ENCODE data around the gene CSMD2. TPM values are rescaled to one million over a fixed set of nuclear protein-coding genes. Genes with fewer than 3 reads are reported as not detected.

The CSMD2 gene
- total RNA-seq, 1 experiment from 2014 or later: 13.2 TPM

DNA sequence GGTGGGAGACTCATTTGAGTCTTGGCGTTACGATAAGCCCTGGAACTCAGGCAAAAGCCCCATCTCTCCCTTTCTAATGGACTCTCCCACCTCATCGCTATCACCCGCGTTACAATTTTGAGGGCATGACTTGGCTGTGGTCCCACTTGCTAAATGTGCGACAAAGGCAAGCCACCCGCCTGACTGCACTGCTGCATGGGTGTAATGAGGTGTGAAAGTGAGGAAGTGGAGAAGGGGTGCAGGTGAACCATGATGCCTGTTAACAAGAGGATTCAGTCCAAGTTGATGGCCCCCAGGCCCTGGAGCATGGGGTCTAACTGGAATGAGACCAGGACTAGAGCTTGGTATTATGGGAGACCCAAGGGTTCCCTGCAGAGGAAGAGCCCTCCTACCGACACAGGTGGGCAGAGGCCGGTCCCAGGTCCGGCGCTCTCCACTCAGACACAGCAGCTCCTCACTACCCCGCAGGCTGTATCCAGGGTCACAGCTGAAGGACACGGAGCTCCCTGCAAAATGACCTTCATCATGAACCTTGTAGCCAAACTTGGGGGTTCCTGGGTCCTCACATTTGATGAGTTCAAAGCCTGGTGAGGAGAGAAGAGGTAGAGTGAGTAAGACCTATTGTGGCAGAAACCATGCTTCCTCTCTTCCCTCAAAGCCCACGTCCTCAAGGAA is 466.5 kb downstream of the CSMD2 start:
- no peaks in the 10 kb centered on the region for H3K9me3 Mint-ChIP-seq
- no peaks in the 10 kb centered on the region for H3K27me3 Mint-ChIP-seq (ENCODE audit: low read depth)
- no peaks in the 10 kb centered on the region for H3K4me1 Mint-ChIP-seq
- POLR2A ChIA-PET: no interaction called here
- DNase-seq (ENCODE audit: low spot score) (no peak), ATAC-seq (no peak)
- H3K4me3 Mint-ChIP-seq: no peak overlapping the region
- H3K36me3 Mint-ChIP-seq: peaks cover 15% of the 10 kb centered on the region
- CTCF ChIA-PET: no interaction called here
- no peak overlapping the region for H3K27ac Mint-ChIP-seq
- TF ChIP-seq TCF7 (CRISPR knock-in tag; IDR thresholded peaks at IDR 0.05; ENCODE audit: low read depth) (no peak), SMAD4 (CRISPR knock-in tag; IDR thresholded peaks at IDR 0.05) (no peak), TEAD1 (CRISPR knock-in tag; IDR thresholded peaks at IDR 0.05) (no peak), ATF1 (CRISPR knock-in tag; IDR thresholded peaks at IDR 0.05) (no peak), JAZF1 (CRISPR knock-in tag; IDR thresholded peaks at IDR 0.05) (no peak), KAT7 (CRISPR knock-in tag; IDR thresholded peaks at IDR 0.05; ENCODE audit: borderline replicate concordance) (no peak), ZNF416 (CRISPR knock-in tag; IDR thresholded peaks at IDR 0.05) (no peak)
- TF ChIP-seq, protein P1, sequence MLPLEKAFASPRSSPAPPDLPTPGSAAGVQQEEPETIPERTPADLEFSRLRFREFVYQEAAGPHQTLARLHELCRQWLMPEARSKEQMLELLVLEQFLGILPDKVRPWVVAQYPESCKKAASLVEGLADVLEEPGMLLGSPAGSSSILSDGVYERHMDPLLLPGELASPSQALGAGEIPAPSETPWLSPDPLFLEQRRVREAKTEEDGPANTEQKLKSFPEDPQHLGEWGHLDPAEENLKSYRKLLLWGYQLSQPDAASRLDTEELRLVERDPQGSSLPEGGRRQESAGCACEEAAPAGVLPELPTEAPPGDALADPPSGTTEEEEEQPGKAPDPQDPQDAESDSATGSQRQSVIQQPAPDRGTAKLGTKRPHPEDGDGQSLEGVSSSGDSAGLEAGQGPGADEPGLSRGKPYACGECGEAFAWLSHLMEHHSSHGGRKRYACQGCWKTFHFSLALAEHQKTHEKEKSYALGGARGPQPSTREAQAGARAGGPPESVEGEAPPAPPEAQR (CRISPR knock-in tag; IDR thresholded peaks at IDR 0.05): no peak
- TF ChIP-seq, protein P2, sequence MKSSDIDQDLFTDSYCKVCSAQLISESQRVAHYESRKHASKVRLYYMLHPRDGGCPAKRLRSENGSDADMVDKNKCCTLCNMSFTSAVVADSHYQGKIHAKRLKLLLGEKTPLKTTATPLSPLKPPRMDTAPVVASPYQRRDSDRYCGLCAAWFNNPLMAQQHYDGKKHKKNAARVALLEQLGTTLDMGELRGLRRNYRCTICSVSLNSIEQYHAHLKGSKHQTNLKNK (CRISPR knock-in tag; IDR thresholded peaks at IDR 0.05): no peak

DNA sequence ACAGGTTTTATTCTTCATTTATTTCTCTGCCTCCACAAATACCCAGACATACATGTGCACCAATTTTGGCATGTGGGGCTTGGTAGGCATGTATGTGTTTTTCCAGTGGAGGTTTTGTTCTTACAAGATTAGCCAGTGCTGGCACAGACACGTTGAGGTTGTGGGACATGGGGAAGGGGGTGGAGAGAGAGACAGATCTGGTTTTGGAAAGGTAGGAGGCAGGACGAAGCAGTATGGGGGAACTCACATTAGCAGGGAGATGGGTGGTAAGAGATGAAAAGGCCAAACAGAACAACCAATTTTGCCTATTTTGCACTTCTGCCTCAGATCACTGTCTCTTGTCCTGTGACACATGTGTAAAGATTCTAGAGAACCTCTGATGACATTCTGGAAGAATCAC is 467.2 kb downstream of the CSMD2 start:
- ChIA-PET CTCF (no interaction called here), POLR2A (no interaction called here)
- H3K36me3 Mint-ChIP-seq: peaks cover 18% of the 10 kb centered on the region
- no peak overlapping the region for H3K27ac Mint-ChIP-seq
- no peaks in the 10 kb centered on the region for H3K9me3 Mint-ChIP-seq
- no peaks in the 10 kb centered on the region for H3K27me3 Mint-ChIP-seq (ENCODE audit: low read depth)
- DNase-seq (ENCODE audit: low spot score): no peak
- H3K4me1 Mint-ChIP-seq: no peaks in the 10 kb centered on the region
- ATAC-seq: no peak
- no peak overlapping the region for H3K4me3 Mint-ChIP-seq
- TF ChIP-seq TEAD1 (CRISPR knock-in tag; IDR thresholded peaks at IDR 0.05): no peak
- no peak for TF ChIP-seq NR3C1 (CRISPR knock-in tag; conservative IDR thresholded peaks at IDR 0.05; ENCODE audit: low read depth)
- no peak for TF ChIP-seq IRF2 (CRISPR knock-in tag; IDR thresholded peaks at IDR 0.05; ENCODE audit: borderline replicate concordance, low read depth)
- no peak for TF ChIP-seq KAT7 (CRISPR knock-in tag; IDR thresholded peaks at IDR 0.05; ENCODE audit: borderline replicate concordance)
- TF ChIP-seq SP1 (CRISPR knock-in tag; conservative IDR thresholded peaks at IDR 0.05): no peak
- no peak for TF ChIP-seq ZNF121 (CRISPR knock-in tag; IDR thresholded peaks at IDR 0.05)
- TF ChIP-seq, protein P3, sequence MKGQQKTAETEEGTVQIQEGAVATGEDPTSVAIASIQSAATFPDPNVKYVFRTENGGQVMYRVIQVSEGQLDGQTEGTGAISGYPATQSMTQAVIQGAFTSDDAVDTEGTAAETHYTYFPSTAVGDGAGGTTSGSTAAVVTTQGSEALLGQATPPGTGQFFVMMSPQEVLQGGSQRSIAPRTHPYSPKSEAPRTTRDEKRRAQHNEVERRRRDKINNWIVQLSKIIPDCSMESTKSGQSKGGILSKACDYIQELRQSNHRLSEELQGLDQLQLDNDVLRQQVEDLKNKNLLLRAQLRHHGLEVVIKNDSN (CRISPR knock-in tag; IDR thresholded peaks at IDR 0.05): no peak
- no peak for TF ChIP-seq ATF1 (CRISPR knock-in tag; IDR thresholded peaks at IDR 0.05)
- no peak for TF ChIP-seq ZBTB21 (CRISPR knock-in tag; IDR thresholded peaks at IDR 0.05; ENCODE audit: borderline replicate concordance)
- TF ChIP-seq, protein P4, sequence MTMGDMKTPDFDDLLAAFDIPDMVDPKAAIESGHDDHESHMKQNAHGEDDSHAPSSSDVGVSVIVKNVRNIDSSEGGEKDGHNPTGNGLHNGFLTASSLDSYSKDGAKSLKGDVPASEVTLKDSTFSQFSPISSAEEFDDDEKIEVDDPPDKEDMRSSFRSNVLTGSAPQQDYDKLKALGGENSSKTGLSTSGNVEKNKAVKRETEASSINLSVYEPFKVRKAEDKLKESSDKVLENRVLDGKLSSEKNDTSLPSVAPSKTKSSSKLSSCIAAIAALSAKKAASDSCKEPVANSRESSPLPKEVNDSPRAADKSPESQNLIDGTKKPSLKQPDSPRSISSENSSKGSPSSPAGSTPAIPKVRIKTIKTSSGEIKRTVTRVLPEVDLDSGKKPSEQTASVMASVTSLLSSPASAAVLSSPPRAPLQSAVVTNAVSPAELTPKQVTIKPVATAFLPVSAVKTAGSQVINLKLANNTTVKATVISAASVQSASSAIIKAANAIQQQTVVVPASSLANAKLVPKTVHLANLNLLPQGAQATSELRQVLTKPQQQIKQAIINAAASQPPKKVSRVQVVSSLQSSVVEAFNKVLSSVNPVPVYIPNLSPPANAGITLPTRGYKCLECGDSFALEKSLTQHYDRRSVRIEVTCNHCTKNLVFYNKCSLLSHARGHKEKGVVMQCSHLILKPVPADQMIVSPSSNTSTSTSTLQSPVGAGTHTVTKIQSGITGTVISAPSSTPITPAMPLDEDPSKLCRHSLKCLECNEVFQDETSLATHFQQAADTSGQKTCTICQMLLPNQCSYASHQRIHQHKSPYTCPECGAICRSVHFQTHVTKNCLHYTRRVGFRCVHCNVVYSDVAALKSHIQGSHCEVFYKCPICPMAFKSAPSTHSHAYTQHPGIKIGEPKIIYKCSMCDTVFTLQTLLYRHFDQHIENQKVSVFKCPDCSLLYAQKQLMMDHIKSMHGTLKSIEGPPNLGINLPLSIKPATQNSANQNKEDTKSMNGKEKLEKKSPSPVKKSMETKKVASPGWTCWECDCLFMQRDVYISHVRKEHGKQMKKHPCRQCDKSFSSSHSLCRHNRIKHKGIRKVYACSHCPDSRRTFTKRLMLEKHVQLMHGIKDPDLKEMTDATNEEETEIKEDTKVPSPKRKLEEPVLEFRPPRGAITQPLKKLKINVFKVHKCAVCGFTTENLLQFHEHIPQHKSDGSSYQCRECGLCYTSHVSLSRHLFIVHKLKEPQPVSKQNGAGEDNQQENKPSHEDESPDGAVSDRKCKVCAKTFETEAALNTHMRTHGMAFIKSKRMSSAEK (CRISPR knock-in tag; IDR thresholded peaks at IDR 0.05; ENCODE audit: borderline replicate concordance): no peak
- no peak for TF ChIP-seq RELA (CRISPR knock-in tag; IDR thresholded peaks at IDR 0.05; ENCODE audit: borderline replicate concordance)
- TF ChIP-seq, protein P5, sequence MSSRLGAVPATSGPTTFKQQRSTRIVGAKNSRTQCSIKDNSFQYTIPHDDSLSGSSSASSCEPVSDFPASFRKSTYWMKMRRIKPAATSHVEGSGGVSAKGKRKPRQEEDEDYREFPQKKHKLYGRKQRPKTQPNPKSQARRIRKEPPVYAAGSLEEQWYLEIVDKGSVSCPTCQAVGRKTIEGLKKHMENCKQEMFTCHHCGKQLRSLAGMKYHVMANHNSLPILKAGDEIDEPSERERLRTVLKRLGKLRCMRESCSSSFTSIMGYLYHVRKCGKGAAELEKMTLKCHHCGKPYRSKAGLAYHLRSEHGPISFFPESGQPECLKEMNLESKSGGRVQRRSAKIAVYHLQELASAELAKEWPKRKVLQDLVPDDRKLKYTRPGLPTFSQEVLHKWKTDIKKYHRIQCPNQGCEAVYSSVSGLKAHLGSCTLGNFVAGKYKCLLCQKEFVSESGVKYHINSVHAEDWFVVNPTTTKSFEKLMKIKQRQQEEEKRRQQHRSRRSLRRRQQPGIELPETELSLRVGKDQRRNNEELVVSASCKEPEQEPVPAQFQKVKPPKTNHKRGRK (CRISPR knock-in tag; IDR thresholded peaks at IDR 0.05; ENCODE audit: borderline replicate concordance): no peak
- TF ChIP-seq TEAD4 (CRISPR knock-in tag; IDR thresholded peaks at IDR 0.05): no peak
- no peak for TF ChIP-seq NFE2L1 (CRISPR knock-in tag; IDR thresholded peaks at IDR 0.05)
- TF ChIP-seq ETV6 (CRISPR knock-in tag; IDR thresholded peaks at IDR 0.05): no peak
- TF ChIP-seq, protein P6, sequence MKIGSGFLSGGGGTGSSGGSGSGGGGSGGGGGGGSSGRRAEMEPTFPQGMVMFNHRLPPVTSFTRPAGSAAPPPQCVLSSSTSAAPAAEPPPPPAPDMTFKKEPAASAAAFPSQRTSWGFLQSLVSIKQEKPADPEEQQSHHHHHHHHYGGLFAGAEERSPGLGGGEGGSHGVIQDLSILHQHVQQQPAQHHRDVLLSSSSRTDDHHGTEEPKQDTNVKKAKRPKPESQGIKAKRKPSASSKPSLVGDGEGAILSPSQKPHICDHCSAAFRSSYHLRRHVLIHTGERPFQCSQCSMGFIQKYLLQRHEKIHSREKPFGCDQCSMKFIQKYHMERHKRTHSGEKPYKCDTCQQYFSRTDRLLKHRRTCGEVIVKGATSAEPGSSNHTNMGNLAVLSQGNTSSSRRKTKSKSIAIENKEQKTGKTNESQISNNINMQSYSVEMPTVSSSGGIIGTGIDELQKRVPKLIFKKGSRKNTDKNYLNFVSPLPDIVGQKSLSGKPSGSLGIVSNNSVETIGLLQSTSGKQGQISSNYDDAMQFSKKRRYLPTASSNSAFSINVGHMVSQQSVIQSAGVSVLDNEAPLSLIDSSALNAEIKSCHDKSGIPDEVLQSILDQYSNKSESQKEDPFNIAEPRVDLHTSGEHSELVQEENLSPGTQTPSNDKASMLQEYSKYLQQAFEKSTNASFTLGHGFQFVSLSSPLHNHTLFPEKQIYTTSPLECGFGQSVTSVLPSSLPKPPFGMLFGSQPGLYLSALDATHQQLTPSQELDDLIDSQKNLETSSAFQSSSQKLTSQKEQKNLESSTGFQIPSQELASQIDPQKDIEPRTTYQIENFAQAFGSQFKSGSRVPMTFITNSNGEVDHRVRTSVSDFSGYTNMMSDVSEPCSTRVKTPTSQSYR (CRISPR knock-in tag; IDR thresholded peaks at IDR 0.05): no peak

Measured in WTC11 (cell line).